Superior temporal gyrus (tissue), 1 donor: ENCODE data around the gene RPEL1.
A peak's percentile ranks its signal among the peaks of the same experiment; 100 is the strongest.
"Not testable (repeated sequence)": the region's sequence is repeated elsewhere in the genome, so short reads cannot be mapped to it uniquely, and the experiment has no call there.

Source experiments
- DNase-seq: peaks from one replicate; pipeline ENCODE4 v3.0.0-alpha.2; 2016; ENCODE audit errors: extremely low spot score

RPEL1 gene

GRCh38 chr10:103235775-103236174 lies 9.9 kb upstream of the RPEL1 start:
- DNase-seq: no peak

- DNase-seq: no peak
Observed at GRCh38 chr10:103238506-103239252, 7.0 kb upstream of the RPEL1 start.

- peak; percentile 25 for DNase-seq
Observed at GRCh38 chr10:103241262-103242011, 4.2 kb upstream of the RPEL1 start.

GRCh38 chr10:103244666-103245271 lies 918 bp upstream of the RPEL1 start:
- peak; percentile 92 for DNase-seq

GRCh38 chr10:103246324-103246723 lies 637 bp downstream of the RPEL1 start:
- no peak for DNase-seq

GRCh38 chr10:103254113-103254512 lies 8.4 kb downstream of the RPEL1 start:
- no peak for DNase-seq

GRCh38 chr10:103254538-103255325 lies 9.0 kb downstream of the RPEL1 start:
- no peak for DNase-seq

GRCh38 chr10:103256613-103257012 lies 10.9 kb downstream of the RPEL1 start:
- no peak for DNase-seq

GRCh38 chr10:103257812-103258211 lies 12.1 kb downstream of the RPEL1 start:
- DNase-seq: no peak

GRCh38 chr10:103258928-103259327 lies 13.2 kb downstream of the RPEL1 start:
- not testable (repeated sequence) for DNase-seq

GRCh38 chr10:103259989-103260388 lies 14.3 kb downstream of the RPEL1 start:
- no peak for DNase-seq

GRCh38 chr10:103262229-103262628 lies 16.5 kb downstream of the RPEL1 start:
- no peak for DNase-seq

GRCh38 chr10:103265717-103266329 lies 20.1 kb downstream of the RPEL1 start:
- DNase-seq: no peak

GRCh38 chr10:103273041-103273441 lies 27.4 kb downstream of the RPEL1 start:
- no peak for DNase-seq

- DNase-seq: no peak
Observed at GRCh38 chr10:103276251-103276895, 30.7 kb downstream of the RPEL1 start.

- no peak for DNase-seq
Observed at GRCh38 chr10:103276896-103277712, 31.4 kb downstream of the RPEL1 start, which contains the start of gene INA. Gene INA, plus strand, starts transcription at chr10:103277138. Its CDS starts 74 bp downstream, at chr10:103277212.

GRCh38 chr10:103277713-103278536 lies 32.2 kb downstream of the RPEL1 start:
- DNase-seq: no peak

- no peak for DNase-seq
Observed at GRCh38 chr10:103278537-103278823, 32.8 kb downstream of the RPEL1 start.

GRCh38 chr10:103278862-103279298 lies 33.2 kb downstream of the RPEL1 start:
- DNase-seq: no peak
